HAP-1 (cell line): ENCODE results near the gene TPP1.

Source experiments
- DNase-seq, 2 experiments: peaks; one replicate each; pipeline ENCODE4 v3.0.0-alpha.2; 2016 to 2020; ENCODE audit warnings: low spot score in 2 of 2
- H3K27me3 ChIP-seq: fragments of 250-450 bp; sonication (Bioruptor Pico); 2 replicates; pipeline ENCODE4 v1.5.1; 2020; ENCODE audit warnings: low read depth, mild to moderate bottlenecking, moderate library complexity
- H3K36me3 ChIP-seq: fragments of 250-450 bp; sonication (Bioruptor Pico); replicated peaks from 2 replicates; pipeline ENCODE4 v1.5.1; 2020; ENCODE audit warnings: mild to moderate bottlenecking
- H3K4me1 ChIP-seq: fragments of 250-450 bp; sonication (Bioruptor Pico); 2 replicates; pipeline ENCODE4 v1.5.1; 2020; ENCODE audit warnings: mild to moderate bottlenecking
- H3K4me3 ChIP-seq: fragments of 250-450 bp; sonication (Bioruptor Pico); 2 replicates; pipeline ENCODE4 v1.5.1; 2020; ENCODE audit warnings: mild to moderate bottlenecking, moderate library complexity
- H3K9me3 ChIP-seq: fragments of 250-450 bp; sonication (Bioruptor Pico); 2 replicates; pipeline ENCODE4 v1.5.1; 2020; ENCODE audit warnings: mild to moderate bottlenecking, moderate library complexity
- in situ Hi-C: fragments of 300-500 bp; cut with MboI; formaldehyde crosslinking; loops from 3 replicates; pipeline ENCODE4 v1.14.3; 2020; ENCODE audit warnings: low sequenced_read_pairs, inconsistent platforms, mixed read lengths

Gene TPP1

DNA sequence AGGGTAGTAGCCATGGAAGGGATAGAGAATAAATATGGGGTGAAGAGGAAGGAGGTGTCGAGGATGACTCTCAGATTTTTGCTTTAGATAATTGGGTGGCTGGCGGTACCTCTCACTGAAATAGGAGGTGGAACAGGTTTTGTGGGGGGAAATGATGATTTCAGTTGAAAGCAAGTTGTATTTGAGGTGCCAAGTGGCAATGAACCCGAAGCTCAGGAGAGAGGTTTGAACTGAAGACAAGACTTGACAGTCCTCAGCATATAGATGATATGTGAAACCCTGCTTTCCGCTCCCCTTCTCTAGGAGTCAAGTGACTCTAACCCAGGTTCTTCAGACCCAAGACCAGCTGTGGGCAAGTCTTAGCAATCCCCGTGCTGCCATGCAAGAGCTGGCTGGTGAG lies 49.5 kb downstream of the TPP1 start:
- Histone ChIP-seq H3K9me3 (no peaks in the 10 kb centered on the region), H3K36me3 (no peaks in the 10 kb centered on the region), H3K4me1 (no peaks in the 10 kb centered on the region), H3K4me3 (no peak overlapping the region), H3K27me3 (no peaks in the 10 kb centered on the region)
- in situ Hi-C loops, result no loop called here
- DNase-seq, result no peak

DNA sequence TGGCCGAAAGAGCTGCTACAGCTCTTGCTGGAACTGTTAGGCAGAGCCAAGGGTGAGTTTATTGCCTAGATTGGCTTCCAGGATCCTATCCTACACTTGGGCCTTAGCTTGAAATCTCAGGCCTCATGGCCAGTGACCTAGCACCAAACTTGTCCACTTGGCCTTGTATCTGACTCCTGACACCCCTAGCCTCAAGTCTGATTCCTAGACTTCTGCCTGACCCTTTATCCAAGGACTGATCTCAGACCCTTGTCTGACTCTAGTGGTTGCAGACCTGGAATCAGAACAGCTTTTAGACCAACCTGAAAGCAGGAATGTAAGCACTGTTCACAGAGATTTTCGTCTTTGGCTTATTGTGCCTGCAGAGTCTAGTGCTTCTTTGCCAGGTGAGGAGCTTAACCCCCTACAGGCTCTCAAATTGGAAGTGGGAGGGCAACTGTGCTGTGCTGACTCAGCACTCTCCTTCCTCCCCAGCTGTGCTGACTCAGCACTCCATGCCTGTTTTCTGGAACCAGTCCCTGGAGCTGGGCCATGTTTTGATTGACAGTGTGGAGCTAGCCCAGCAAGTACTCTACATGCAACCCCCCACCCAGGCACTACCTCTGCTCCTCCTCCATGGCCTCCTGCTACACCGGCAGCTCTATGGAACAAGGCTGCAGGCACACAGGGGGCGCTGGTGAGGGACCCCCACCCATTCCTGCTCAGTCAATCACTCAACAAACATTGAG lies 50.9 kb downstream of the TPP1 start:
- Histone ChIP-seq H3K4me3 (no peak overlapping the region), H3K9me3 (no peaks in the 10 kb centered on the region), H3K36me3 (no peaks in the 10 kb centered on the region), H3K4me1 (no peaks in the 10 kb centered on the region), H3K27me3 (no peaks in the 10 kb centered on the region)
- in situ Hi-C loops, result no loop called here
- DNase-seq, result no peak

DNA sequence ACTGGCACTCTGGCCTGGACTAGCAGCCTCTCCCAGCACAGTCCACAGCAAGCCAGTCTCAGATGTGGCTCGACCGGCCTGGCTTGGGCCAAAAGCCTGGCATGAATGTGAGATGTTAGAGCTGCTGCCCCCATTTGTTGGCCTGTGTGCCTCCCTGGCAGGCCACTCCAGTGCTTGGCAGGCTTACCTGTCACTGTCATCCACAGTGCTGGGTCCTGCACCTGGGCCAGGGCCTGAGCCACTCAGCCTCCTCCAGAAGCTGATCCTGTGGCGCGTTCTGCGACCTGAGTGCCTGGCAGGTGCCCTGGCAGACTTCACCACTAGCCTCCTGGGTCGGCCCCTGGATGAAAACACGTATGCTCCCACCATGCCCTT lies 51.9 kb downstream of the TPP1 start:
- Histone ChIP-seq H3K36me3 (no peaks in the 10 kb centered on the region), H3K4me3 (no peak overlapping the region), H3K27me3 (no peaks in the 10 kb centered on the region), H3K4me1 (no peaks in the 10 kb centered on the region), H3K9me3 (no peaks in the 10 kb centered on the region)
- DNase-seq, result no peak
- in situ Hi-C loops, result no loop called here

DNA sequence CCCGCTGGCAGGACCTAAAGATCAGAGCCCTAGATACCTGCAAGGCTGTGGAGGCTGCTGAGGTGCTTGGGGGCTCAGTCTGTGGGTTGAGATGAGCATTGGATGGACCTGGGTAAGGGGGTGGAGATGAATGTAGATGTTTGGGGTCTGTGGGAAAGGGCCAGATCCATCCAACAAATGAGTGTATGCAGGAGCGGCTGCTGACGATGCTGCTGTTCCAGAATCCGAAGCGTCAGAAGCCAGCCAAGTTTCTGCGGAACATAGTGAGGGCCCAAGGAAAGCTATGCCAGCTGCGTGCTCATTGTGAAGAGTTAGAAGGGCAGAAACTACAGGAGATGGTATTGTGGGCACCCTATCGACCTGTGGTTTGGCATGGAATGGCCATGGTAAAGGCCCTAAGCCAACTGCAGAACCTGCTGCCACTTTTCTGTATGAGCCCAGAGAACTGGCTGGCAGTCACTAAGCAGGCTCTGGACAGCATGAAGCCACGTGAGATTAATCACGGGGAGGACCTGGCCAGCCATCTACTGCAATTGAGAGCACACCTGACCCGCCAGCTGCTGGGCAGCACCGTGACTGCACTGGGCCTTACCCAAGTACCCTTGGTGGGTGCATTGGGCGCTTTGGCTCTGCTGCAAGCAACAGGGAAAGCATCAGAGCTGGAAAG lies 52.4 kb downstream of the TPP1 start:
- in situ Hi-C loops, result no loop called here
- no peaks in the 10 kb centered on the region for H3K9me3 ChIP-seq
- no peak for DNase-seq
- H3K4me3 ChIP-seq, result no peak overlapping the region
- no peaks in the 10 kb centered on the region for H3K4me1 ChIP-seq
- H3K36me3 ChIP-seq, result no peaks in the 10 kb centered on the region
- no peaks in the 10 kb centered on the region for H3K27me3 ChIP-seq

DNA sequence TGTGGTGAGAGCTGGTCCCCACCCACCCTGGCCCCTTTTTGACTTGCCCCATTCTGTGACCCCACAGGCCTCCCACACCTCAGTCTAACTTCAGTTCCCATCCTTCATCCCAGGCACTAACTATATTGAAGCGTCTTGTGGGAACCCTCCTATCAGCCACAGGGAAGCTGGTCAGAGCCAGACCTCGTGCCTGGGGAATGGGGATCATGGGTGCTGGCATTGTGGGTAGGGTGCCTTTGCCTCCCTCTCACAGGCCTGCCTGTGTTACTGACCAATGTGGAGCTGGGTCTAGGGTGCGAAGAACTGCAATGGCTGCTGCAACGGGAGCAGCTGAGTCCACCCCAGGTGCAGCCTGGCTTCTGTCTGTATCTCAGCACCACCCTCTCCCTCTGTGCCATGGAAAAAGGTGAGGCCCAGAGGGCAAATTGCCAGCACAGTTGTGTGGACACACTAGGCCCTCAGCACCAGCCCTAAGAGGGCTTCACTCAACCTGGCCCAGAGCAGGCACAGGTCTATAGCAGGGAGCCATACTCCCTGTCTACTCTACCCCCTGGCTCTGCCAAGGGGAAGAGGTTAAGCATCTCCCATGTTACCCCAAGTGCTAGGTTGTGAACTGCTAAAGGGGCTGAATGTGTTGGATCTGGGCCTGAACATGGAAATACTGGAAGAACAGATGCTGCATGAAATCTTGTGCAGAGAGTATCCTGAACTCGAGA lies 53.1 kb downstream of the TPP1 start:
- no peaks in the 10 kb centered on the region for H3K4me1 ChIP-seq
- in situ Hi-C loops, result no loop called here
- no peaks in the 10 kb centered on the region for H3K36me3 ChIP-seq

DNA sequence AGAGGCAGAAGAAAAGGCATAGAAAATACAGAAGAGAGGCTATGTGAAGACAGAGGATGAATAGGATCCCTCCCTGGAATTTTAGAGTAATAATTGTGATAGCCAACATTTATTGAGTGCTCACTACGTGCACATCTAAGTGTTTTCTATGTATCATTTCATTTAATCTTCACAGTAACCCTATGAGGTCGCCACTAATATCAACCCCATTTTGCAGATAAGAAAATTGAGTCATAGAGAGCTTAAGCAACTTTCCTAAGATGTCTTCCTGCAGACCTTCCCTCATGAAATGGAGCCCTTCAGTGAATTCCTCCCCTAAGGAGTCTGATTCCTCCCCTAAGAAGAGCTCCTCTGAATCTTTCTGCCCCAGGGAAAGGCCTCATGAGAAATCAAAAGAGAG lies 53.9 kb downstream of the TPP1 start:
- no peaks in the 10 kb centered on the region for H3K4me1 ChIP-seq
- no peak overlapping the region for H3K4me3 ChIP-seq
- H3K9me3 ChIP-seq, result no peaks in the 10 kb centered on the region
- no peaks in the 10 kb centered on the region for H3K36me3 ChIP-seq
- no peak for DNase-seq
- in situ Hi-C loops, result no loop called here
- no peaks in the 10 kb centered on the region for H3K27me3 ChIP-seq

More for the DNA sequence above, 53.1 kb downstream of the TPP1 start:
- DNase-seq, result no peak
- no peak overlapping the region for H3K4me3 ChIP-seq
- no peaks in the 10 kb centered on the region for H3K27me3 ChIP-seq
- H3K9me3 ChIP-seq, result no peaks in the 10 kb centered on the region

DNA sequence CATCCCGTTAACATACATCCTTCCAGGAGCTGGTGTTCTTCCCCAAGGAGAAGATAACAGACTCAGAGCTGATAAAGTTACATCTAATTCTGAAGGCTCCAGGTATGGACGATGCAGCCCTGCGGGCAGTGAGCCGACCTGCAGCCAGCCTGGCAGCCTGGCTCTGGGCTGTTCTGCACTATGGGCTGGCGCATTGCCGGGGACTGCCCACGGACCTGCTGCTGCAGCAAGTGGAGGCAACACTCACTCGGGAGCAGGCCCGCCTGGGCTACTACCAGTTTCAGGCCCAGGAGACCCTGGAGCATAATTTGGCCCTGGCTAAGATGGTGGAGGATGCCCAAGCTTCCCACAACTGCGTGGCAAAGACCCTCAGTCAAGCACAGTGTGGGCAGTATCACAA lies 55.6 kb downstream of the TPP1 start:
- DNase-seq, result no peak
- in situ Hi-C loops, result no loop called here
- no peak overlapping the region for H3K4me3 ChIP-seq
- no peaks in the 10 kb centered on the region for H3K36me3 ChIP-seq
- no peaks in the 10 kb centered on the region for H3K9me3 ChIP-seq
- no peaks in the 10 kb centered on the region for H3K4me1 ChIP-seq
- H3K27me3 ChIP-seq, result no peaks in the 10 kb centered on the region

DNA sequence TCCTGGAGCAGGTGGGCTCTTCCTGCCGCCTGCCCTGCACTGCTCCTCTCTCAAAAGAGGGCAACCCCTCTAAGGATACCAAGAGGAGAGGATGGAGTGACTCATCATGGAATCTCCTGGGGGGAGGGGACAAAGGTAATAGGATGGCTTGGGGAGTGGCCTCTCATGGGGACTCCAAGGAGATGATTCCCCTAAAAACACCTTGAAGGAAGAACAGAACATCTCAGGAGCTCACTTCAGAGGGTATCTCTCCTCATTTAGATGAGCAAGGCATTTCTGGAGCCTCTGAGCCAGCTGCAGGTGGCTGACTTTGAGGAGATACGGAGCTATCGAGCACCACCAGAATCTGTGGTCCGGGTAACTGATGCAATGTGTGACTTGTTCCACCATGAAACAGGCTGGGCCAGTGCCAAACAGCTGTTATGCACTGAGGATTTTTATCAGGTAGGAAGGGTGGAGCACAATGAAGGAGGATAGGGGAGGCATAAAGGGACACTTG lies 56.1 kb downstream of the TPP1 start:
- Histone ChIP-seq H3K36me3 (no peaks in the 10 kb centered on the region), H3K4me3 (no peak overlapping the region), H3K4me1 (no peaks in the 10 kb centered on the region), H3K27me3 (no peaks in the 10 kb centered on the region), H3K9me3 (no peaks in the 10 kb centered on the region)
- in situ Hi-C loops, result no loop called here
- no peak for DNase-seq
